ENCODE measurements around the gene GANC.
"Not testable (repeated sequence)": the region's sequence is repeated elsewhere in the genome, so short reads cannot be mapped to it uniquely, and the experiment has no call there.

Gene GANC

DNA sequence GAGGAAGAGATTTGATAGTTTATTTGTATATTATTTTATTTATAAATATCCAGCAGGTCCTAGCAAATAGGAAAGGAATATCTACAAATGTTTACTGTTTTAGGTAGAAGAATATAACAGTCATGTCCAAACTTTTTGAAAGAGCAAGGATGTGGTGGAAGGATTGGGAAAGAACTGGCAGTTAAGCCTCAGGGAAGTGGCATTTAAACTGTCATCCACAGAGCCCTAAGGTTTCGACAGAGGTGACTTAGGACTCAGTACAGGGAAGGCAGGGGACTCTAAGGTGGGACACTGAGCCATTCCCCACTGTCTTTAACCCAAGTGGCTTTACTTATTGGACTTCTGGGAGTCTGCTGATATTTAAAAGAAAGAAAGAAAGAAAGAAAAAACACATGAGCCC is 12.0 kb downstream of the GANC start:
- Histone ChIP-seq H3K9me3 (ENCODE audit: low read length) (no peaks in the 10 kb centered on the region), H3K36me3 (ENCODE audit: insufficient read depth, low read length) (peaks cover 36% of the 10 kb centered on the region)

DNA sequence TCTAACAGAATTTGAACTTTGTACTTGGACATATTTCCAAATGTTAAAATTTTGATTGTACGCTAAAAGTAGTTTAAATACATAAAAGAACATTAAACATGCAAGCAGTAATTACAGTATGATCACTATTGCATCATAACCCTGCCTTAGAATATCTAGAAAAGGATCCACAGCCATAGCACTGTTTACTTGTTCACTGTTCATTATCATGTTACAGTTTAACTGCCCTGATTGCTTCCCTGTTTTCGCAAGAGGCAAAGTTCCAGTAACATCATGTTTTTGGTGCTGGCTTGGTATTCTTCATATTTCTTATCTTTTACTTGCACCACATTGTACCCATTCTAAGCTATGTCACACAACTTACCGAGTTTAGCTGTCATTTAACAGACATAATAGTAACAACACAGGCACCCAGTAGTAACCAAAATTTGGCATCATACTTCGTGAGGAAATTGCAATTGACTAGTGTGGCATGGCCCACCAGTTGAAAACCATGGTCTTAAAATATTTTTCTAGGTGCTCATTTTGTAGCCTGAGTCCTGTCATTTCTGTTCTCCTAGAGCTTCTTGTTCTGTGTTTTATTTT is 13.5 kb downstream of the GANC start:
- H3K9ac ChIP-seq (ENCODE audit: low read length) = no peak overlapping the region
- H3K4me1 ChIP-seq (ENCODE audit: insufficient read depth, low read length) = no peaks in the 10 kb centered on the region
- no peaks in the 10 kb centered on the region for H3K27me3 ChIP-seq (ENCODE audit: control insufficient read depth in 1 of 2, insufficient read depth in 2 of 2, low read length in 2 of 2)
- no peak overlapping the region for H3K27ac ChIP-seq (ENCODE audit: low read depth, low read length)
- no peaks in the 10 kb centered on the region for H3K9me3 ChIP-seq (ENCODE audit: low read length)
- H3K4me3 ChIP-seq (ENCODE audit: low read depth in 1 of 2, low read length in 2 of 2) = no peak overlapping the region
- peaks cover 31% of the 10 kb centered on the region for H3K36me3 ChIP-seq (ENCODE audit: insufficient read depth, low read length)

More for the DNA sequence above, 12.0 kb downstream of the GANC start:
- H3K9ac ChIP-seq (ENCODE audit: low read length) = no peak overlapping the region
- H3K27ac ChIP-seq (ENCODE audit: low read depth, low read length) = no peak overlapping the region
- no peaks in the 10 kb centered on the region for H3K4me1 ChIP-seq (ENCODE audit: insufficient read depth, low read length)
- no peaks in the 10 kb centered on the region for H3K27me3 ChIP-seq (ENCODE audit: control insufficient read depth in 1 of 2, insufficient read depth in 2 of 2, low read length in 2 of 2)
- no peak overlapping the region for H3K4me3 ChIP-seq (ENCODE audit: low read depth in 1 of 2, low read length in 2 of 2)

DNA sequence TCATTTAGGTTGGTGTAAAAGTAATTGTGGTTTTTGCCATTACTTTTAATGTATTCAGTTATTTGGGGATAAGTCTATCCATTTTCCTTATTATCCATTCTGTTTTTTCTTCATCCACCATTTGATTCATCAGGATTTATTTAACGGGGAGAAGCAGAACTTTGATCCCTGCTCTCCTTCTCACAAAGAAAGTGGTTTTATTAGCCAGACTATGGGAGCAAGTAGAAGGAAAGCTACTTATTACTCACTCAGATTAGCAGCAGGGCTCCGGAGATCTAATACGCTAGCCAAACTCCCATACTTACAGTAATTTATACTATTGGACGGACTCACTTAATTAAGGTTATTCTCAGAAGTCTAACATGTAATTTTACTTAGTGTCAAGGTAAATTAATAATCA is 14.9 kb downstream of the GANC start:
- H3K27me3 ChIP-seq (ENCODE audit: control insufficient read depth in 1 of 2, insufficient read depth in 2 of 2, low read length in 2 of 2) = no peaks in the 10 kb centered on the region
- H3K4me1 ChIP-seq (ENCODE audit: insufficient read depth, low read length) = no peaks in the 10 kb centered on the region
- no peak overlapping the region for H3K9ac ChIP-seq (ENCODE audit: low read length)
- peaks cover 34% of the 10 kb centered on the region for H3K36me3 ChIP-seq (ENCODE audit: insufficient read depth, low read length)
- H3K9me3 ChIP-seq (ENCODE audit: low read length) = no peaks in the 10 kb centered on the region
- no peak overlapping the region for H3K4me3 ChIP-seq (ENCODE audit: low read depth in 1 of 2, low read length in 2 of 2)
- H3K27ac ChIP-seq (ENCODE audit: low read depth, low read length) = no peak overlapping the region

DNA sequence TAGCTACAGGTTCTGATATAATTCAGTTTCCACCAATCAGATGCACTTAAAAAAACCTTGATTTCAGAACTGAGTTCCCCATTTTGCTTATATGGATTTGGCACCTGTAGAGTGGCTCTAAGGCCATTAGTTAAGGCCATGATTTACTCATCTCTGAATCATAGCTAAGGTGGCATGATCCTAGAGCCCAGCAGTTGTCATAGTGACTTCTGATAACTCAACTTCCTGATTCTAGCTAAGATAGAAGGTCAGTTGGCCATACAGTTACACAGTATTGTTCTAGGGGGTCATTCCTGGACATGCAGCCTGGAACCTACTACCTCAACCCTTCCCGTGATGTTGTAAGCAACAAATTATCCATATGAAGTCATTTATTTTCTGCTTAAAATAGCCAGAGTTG is 16.2 kb downstream of the GANC start:
- H3K27ac ChIP-seq (ENCODE audit: low read depth, low read length) = no peak overlapping the region
- H3K27me3 ChIP-seq (ENCODE audit: control insufficient read depth in 1 of 2, insufficient read depth in 2 of 2, low read length in 2 of 2) = no peaks in the 10 kb centered on the region
- no peaks in the 10 kb centered on the region for H3K4me1 ChIP-seq (ENCODE audit: insufficient read depth, low read length)
- no peaks in the 10 kb centered on the region for H3K9me3 ChIP-seq (ENCODE audit: low read length)
- H3K36me3 ChIP-seq (ENCODE audit: insufficient read depth, low read length) = peaks cover 33% of the 10 kb centered on the region
- H3K9ac ChIP-seq (ENCODE audit: low read length) = no peak overlapping the region
- H3K4me3 ChIP-seq (ENCODE audit: low read depth in 1 of 2, low read length in 2 of 2) = no peak overlapping the region

DNA sequence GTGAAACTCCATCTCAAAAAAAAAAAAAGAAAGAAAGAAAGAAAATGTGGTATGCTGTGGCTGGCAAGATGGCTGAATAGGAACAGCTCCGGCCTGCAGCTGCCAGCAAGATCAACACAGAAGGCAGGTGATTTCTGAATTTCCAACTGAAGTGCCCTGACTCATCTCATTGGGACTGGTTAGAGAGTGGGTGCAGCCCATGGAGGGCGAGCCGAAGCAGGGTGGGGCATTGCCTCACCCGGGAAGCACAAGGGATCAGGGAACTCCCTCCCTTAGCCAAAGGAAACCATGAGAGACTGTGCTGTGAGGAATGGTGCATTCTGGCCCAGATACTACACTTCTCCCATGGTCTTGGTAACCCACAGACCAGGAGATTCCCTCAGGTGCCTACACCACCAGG is 28.0 kb downstream of the GANC start:
- H3K27me3 ChIP-seq (ENCODE audit: control insufficient read depth in 1 of 2, insufficient read depth in 2 of 2, low read length in 2 of 2); H3K9ac ChIP-seq (ENCODE audit: low read length); H3K27ac ChIP-seq (ENCODE audit: low read depth, low read length); H3K36me3 ChIP-seq (ENCODE audit: insufficient read depth, low read length); H3K9me3 ChIP-seq (ENCODE audit: low read length); H3K4me1 ChIP-seq (ENCODE audit: insufficient read depth, low read length); H3K4me3 ChIP-seq (ENCODE audit: low read depth in 1 of 2, low read length in 2 of 2): not testable (repeated sequence)

DNA sequence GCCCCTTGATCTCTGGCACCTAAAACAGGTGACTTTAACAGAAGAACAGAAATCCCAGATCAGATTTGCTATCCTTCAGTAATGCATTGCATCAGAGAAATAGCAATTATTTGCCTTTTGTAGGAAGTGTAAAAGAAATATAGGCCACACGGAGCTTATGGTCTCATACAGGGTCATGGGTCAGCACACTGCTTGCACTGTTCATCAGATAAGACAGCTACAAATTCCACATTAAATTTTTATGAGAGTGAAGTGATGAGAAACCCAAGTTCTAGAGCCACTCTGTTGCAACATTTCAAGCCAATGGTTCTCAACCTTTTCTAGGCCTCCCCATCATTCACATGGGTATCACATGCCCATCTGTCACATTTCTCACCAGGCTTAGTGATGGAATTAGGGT is 33.7 kb downstream of the GANC start:
- peaks cover 18% of the 10 kb centered on the region for H3K36me3 ChIP-seq (ENCODE audit: insufficient read depth, low read length)
- H3K4me3 ChIP-seq (ENCODE audit: low read depth in 1 of 2, low read length in 2 of 2) = no peak overlapping the region
- H3K27me3 ChIP-seq (ENCODE audit: control insufficient read depth in 1 of 2, insufficient read depth in 2 of 2, low read length in 2 of 2) = no peaks in the 10 kb centered on the region
- no peaks in the 10 kb centered on the region for H3K9me3 ChIP-seq (ENCODE audit: low read length)
- H3K4me1 ChIP-seq (ENCODE audit: insufficient read depth, low read length) = no peaks in the 10 kb centered on the region
- no peak overlapping the region for H3K9ac ChIP-seq (ENCODE audit: low read length)
- H3K27ac ChIP-seq (ENCODE audit: low read depth, low read length) = no peak overlapping the region

DNA sequence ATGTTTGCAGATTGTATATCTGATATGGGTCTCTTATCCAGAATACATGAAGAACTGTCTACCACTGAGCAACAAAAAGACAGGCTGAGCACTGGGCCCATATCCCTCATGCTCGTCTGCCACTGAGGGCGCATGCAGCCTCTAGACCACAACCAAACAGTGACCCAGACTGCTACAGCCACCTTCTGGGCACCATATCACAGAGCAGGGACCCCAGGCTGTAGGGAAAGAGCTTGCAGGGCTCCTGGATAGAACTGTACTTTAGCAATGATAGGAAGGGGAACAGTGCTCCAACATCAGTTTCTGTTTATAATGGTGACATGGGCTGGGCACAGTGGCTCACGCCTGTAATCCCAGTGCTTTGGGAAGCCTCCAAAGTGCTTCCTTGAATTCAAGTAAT is 40.5 kb downstream of the GANC start:
- H3K4me1 ChIP-seq (ENCODE audit: insufficient read depth, low read length) = no peaks in the 10 kb centered on the region
- no peak overlapping the region for H3K9ac ChIP-seq (ENCODE audit: low read length)
- H3K27ac ChIP-seq (ENCODE audit: low read depth, low read length) = no peak overlapping the region
- no peaks in the 10 kb centered on the region for H3K27me3 ChIP-seq (ENCODE audit: control insufficient read depth in 1 of 2, insufficient read depth in 2 of 2, low read length in 2 of 2)
- H3K36me3 ChIP-seq (ENCODE audit: insufficient read depth, low read length) = peaks cover 13% of the 10 kb centered on the region
- no peak overlapping the region for H3K4me3 ChIP-seq (ENCODE audit: low read depth in 1 of 2, low read length in 2 of 2)
- no peaks in the 10 kb centered on the region for H3K9me3 ChIP-seq (ENCODE audit: low read length)

DNA sequence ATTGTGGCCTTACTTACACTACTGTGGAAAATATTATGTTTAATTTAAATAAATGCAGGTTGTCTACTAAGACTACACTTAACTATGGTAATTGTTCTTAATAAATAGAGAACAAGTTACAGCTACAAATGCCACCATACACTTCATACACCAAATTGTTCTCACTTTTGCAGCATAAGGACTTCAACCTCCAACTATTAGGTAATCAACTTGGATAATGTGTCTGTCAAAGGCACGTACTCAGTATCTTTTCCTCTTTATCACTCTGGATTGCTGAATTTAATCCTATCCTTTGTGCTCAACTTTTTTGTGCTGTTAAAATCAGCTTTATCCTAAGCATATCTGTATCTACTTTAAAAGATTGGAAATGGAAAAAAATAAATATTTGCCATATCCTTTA is 41.8 kb downstream of the GANC start:
- Histone ChIP-seq H3K9me3 (ENCODE audit: low read length) (no peaks in the 10 kb centered on the region), H3K4me3 (ENCODE audit: low read depth in 1 of 2, low read length in 2 of 2) (no peak overlapping the region), H3K4me1 (ENCODE audit: insufficient read depth, low read length) (no peaks in the 10 kb centered on the region), H3K27ac (ENCODE audit: low read depth, low read length) (no peak overlapping the region), H3K27me3 (ENCODE audit: control insufficient read depth in 1 of 2, insufficient read depth in 2 of 2, low read length in 2 of 2) (no peaks in the 10 kb centered on the region), H3K36me3 (ENCODE audit: insufficient read depth, low read length) (peaks cover 13% of the 10 kb centered on the region), H3K9ac (ENCODE audit: low read length) (no peak overlapping the region)

DNA sequence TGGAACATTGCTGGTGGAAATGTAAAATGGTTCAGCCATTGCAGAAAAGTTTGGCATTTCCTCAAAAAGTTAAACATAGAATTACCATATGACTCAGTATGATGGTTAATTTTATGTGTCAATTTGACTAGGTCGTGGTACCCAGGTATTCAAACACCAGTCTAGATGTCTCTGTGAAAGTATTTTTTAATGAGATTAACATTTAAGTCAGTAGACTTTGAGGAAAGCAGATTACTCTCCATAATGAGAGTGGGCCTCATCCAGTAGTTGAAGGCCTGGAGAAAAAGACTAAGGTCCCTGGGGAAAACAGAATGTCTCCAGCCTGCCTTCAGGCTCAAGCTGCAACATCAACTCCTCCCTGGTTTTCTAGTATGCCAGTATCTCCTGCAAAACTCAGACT is 42.5 kb downstream of the GANC start:
- no peaks in the 10 kb centered on the region for H3K9me3 ChIP-seq (ENCODE audit: low read length)
- H3K4me3 ChIP-seq (ENCODE audit: low read depth in 1 of 2, low read length in 2 of 2) = no peak overlapping the region
- no peak overlapping the region for H3K9ac ChIP-seq (ENCODE audit: low read length)
- H3K4me1 ChIP-seq (ENCODE audit: insufficient read depth, low read length) = no peaks in the 10 kb centered on the region
- no peak overlapping the region for H3K27ac ChIP-seq (ENCODE audit: low read depth, low read length)
- H3K27me3 ChIP-seq (ENCODE audit: control insufficient read depth in 1 of 2, insufficient read depth in 2 of 2, low read length in 2 of 2) = no peaks in the 10 kb centered on the region
- peaks cover 9% of the 10 kb centered on the region for H3K36me3 ChIP-seq (ENCODE audit: insufficient read depth, low read length)

DNA sequence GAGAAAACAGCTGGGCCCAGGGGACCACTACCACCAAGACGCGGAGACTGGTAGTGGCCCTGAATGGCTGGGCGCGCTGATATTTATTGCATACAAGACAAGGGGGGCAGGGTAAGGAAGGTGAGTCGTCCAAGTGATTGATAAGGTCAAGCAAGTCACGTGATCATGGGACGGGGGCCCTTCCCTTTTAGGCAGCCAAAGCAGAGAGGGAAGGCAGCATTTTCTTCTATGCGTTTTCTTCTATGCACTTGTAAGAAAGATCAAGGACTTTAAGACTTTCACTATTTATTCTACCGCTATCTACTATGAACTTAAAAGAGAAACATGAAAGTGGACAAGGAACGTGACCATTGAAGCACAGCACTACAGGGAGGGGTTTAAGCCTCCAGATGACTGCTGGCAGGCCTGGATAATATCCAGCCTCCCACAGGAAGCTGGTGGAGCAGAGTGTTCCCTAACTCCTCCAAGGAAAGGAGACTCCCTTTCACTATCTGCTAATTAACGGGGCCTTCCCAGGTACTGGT is 43.3 kb downstream of the GANC start:
- H3K4me3 ChIP-seq (ENCODE audit: low read depth in 1 of 2, low read length in 2 of 2); H3K36me3 ChIP-seq (ENCODE audit: insufficient read depth, low read length); H3K9ac ChIP-seq (ENCODE audit: low read length); H3K4me1 ChIP-seq (ENCODE audit: insufficient read depth, low read length); H3K27ac ChIP-seq (ENCODE audit: low read depth, low read length); H3K27me3 ChIP-seq (ENCODE audit: control insufficient read depth in 1 of 2, insufficient read depth in 2 of 2, low read length in 2 of 2); H3K9me3 ChIP-seq (ENCODE audit: low read length): not testable (repeated sequence)

DNA sequence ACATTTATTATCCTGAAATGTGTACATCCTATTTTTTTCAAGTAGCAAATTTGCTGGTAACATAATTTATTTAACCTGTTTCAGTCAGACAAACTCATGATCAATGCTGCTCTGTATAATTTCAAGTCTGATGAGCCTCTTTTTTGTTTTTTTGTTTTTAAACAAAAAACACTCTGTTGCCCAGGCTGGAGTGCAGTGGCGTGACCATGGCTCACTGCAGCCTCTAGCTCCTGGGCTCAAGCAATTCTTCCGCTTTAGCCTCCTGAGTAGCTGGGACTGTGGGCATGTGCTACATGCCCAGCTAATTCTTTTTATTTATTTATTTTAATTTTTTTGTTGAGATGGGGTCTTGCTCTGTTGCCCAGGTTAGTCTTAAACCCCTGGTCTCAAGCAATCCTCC is 46.2 kb downstream of the GANC start:
- Histone ChIP-seq H3K4me3 (ENCODE audit: low read depth in 1 of 2, low read length in 2 of 2) (no peak overlapping the region), H3K9me3 (ENCODE audit: low read length) (no peaks in the 10 kb centered on the region), H3K27me3 (ENCODE audit: control insufficient read depth in 1 of 2, insufficient read depth in 2 of 2, low read length in 2 of 2) (no peaks in the 10 kb centered on the region), H3K9ac (ENCODE audit: low read length) (no peak overlapping the region), H3K36me3 (ENCODE audit: insufficient read depth, low read length) (peaks cover 2% of the 10 kb centered on the region), H3K4me1 (ENCODE audit: insufficient read depth, low read length) (no peaks in the 10 kb centered on the region), H3K27ac (ENCODE audit: low read depth, low read length) (no peak overlapping the region)

DNA sequence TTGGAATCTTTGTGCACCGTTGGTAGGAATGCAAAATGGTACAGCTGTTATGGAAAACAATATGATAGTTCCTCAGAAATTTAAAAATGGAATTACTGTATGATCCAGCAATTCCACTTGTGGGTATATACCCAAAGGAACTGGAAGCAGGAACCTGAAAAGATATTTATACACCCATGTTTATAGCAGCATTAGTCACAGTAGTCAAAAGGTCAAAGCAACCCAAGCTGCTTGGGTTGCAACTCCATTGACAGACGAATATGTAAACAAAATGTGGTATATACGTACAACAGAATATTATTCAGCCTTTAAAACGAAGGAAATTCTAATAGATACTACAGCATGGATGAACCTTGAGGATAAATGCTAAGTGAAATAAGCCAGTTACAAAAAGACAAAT is 51.3 kb downstream of the GANC start:
- no peaks in the 10 kb centered on the region for H3K9me3 ChIP-seq (ENCODE audit: low read length)
- no peaks in the 10 kb centered on the region for H3K27me3 ChIP-seq (ENCODE audit: control insufficient read depth in 1 of 2, insufficient read depth in 2 of 2, low read length in 2 of 2)
- no peaks in the 10 kb centered on the region for H3K4me1 ChIP-seq (ENCODE audit: insufficient read depth, low read length)
- H3K36me3 ChIP-seq (ENCODE audit: insufficient read depth, low read length) = no peaks in the 10 kb centered on the region
- H3K4me3 ChIP-seq (ENCODE audit: low read depth in 1 of 2, low read length in 2 of 2) = no peak overlapping the region
- no peak overlapping the region for H3K9ac ChIP-seq (ENCODE audit: low read length)
- H3K27ac ChIP-seq (ENCODE audit: low read depth, low read length) = no peak overlapping the region

All from muscle layer of colon (tissue), 2 donors.